ENCODE measurements around the gene RIMS4. TPM values are rescaled to one million over a fixed set of nuclear protein-coding genes. Genes with fewer than 3 reads are reported as not detected.

The RIMS4 gene
- total and polyA plus RNA-seq, 10 of the 15 experiments (the other 5 are each of a cell fraction or from before 2014, with no cell fraction given), result under 0.01 to 0.07 (median 0.05) TPM; not detected in 5

- BruUV-seq (replicated peaks), result no TSS peak
- Histone ChIP-seq H3K4me1 (ENCODE audit: control insufficient read depth, insufficient read depth, low read length) (no peaks in the 10 kb centered on the region), H3K79me2 (ENCODE audit: control insufficient read depth, insufficient read depth, low read length) (no peaks in the 10 kb centered on the region), H4K20me1 (ENCODE audit: control insufficient read depth, insufficient read depth) (no peaks in the 10 kb centered on the region), H3K9ac (ENCODE audit: control insufficient read depth, insufficient read depth, low read length) (no peak overlapping the region), H3K27me3 (replicated peaks in 1 of 2; ENCODE audit: control insufficient read depth in 2 of 2, insufficient read depth in 2 of 2, low read length in 1 of 2) (peaks cover 0 to under 1% of the 10 kb centered on the region in 2 experiments; a peak in 3 of 4 replicates), H3K36me3 (ENCODE audit: control insufficient read depth in 2 of 2, insufficient read depth in 2 of 2, low read length in 1 of 2) (no peaks in the 10 kb centered on the region), H3K9me3 (replicated peaks; ENCODE audit: control insufficient read depth, insufficient read depth, low read length) (no peaks in the 10 kb centered on the region), H3K4me3 (no peak overlapping the region), H3K4me2 (ENCODE audit: control insufficient read depth, insufficient read depth) (no peak overlapping the region), H3K27ac (ENCODE audit: control insufficient read depth, insufficient read depth) (no peak overlapping the region), H2AFZ (ENCODE audit: control insufficient read depth, low read depth, low read length) (no peak overlapping the region)
- CTCF ChIA-PET, result interaction anchor here (0.9 to 1.7 kb wide), 3 partner anchors 38 to 144 kb away, joined by 3 to 4 read pairs (median 3); no protein-coding TSS in a partner anchor
- in situ Hi-C loops (cut with MboI) (no loop called here), intact Hi-C loops (cut with micrococcal nuclease; ENCODE audit: unreplicated experiment) (no loop called here)
- 12% methylated on average over 7 of the region's 7 CpGs for WGBS (ENCODE audit: insufficient coverage, insufficient replicate concordance, low lambda C conversion rate, missing lambda C conversion rate)
- DNase-seq (ENCODE audit: low read depth, low spot score) (no peak), ATAC-seq (no peak), FAIRE-seq (no peak)
- POLR2A ChIA-PET, result interaction anchor here (0.5 kb wide), 1 partner anchor 395 kb away, joined by 4 read pairs; no protein-coding TSS in a partner anchor
- RAD21 ChIA-PET (ENCODE audit: unreplicated experiment), result no interaction called here
- SMC1A ChIA-PET (ENCODE audit: uncharacterized antibody, unreplicated experiment), result interaction anchor here (1.3 kb wide), 1 partner anchor 10 kb away, joined by 3 read pairs; no protein-coding TSS in a partner anchor
- TF ChIP-seq SIX5 (IDR thresholded peaks at IDR 0.05; ENCODE audit: low read depth, low read length, severe bottlenecking) (no peak), POLR2A (IDR thresholded peaks at IDR 0.05; ENCODE audit: low read depth, low read length) (no peak), CREB1 (IDR thresholded peaks at IDR 0.05; ENCODE audit: low read depth) (no peak), ZBTB40 (IDR thresholded peaks at IDR 0.05; ENCODE audit: borderline replicate concordance) (no peak), RFX5 (IDR thresholded peaks at IDR 0.05; ENCODE audit: low read depth, low read length) (no peak), BCLAF1 (IDR thresholded peaks at IDR 0.05) (no peak), YBX1 (IDR thresholded peaks at IDR 0.05) (no peak), ATF2 (IDR thresholded peaks at IDR 0.05; ENCODE audit: low read length) (no peak), BRCA1 (IDR thresholded peaks at IDR 0.05; ENCODE audit: low read depth, low read length) (no peak), NFYB (IDR thresholded peaks at IDR 0.05; ENCODE audit: insufficient read depth, low read depth, low read length) (no peak), MTA3 (IDR thresholded peaks at IDR 0.05; ENCODE audit: borderline replicate concordance, low read length) (no peak), SP1 (IDR thresholded peaks at IDR 0.05; ENCODE audit: low read depth, low read length) (no peak), KDM1A (IDR thresholded peaks at IDR 0.05; ENCODE audit: borderline replicate concordance) (no peak), MAX (IDR thresholded peaks at IDR 0.05; ENCODE audit: low read depth, low read length) (no peak)
Measured at GRCh38 chr20:44723391-44723790, 87.0 kb downstream of the RIMS4 start.
